NCI-H2107 treated with DMSO at 0.1 percent for 48 hours (cell line): Measurements from ENCODE around the gene XPNPEP2.

Experiments used
- DNase-seq: peaks from one replicate; lab custom pipeline; 2025; ENCODE audit not compliant: unreplicated experiment; lab: John Stamatoyannopoulos, UW

XPNPEP2 gene

DNA sequence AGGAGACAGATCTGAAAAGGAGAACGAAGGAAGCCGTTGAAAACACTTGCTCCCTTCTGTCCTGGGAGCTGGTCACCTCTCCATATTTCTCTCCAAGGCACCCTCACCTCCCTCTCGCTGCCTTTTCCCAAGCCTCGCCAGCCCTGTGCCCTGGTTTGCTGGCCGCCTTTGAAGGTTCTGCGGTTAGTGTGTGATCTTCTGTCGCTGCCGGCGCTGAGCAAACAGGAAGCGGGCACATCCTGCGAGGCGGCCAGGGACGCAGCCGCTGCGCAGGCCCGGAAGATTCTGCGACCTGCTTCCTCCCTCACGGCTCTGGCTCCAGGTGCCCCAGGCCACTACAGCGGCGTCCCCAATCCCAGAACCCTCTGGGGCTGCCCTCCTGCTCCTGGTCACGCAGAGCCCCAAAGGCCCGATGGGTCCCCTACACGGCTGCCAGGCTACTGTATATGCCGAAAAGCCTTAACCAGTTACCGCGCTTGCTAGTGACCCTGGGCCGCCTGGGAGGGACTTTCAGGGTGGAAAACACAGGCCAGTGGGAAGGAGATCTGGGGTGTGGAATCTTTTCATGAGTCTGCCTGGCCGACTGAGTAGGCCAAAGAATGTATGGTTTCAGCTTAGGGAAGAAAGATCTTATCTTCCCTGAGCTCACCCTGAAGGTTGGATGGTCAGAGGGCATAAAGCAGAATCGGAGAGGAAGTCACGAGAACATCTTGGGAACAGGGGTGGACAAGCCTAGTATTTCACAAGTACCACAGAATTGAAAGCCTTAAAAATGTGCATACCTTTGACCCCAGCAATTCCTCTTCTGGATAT, 38.6 kb downstream of the XPNPEP2 start:
- DNase-seq: peak; percentile 49

DNA sequence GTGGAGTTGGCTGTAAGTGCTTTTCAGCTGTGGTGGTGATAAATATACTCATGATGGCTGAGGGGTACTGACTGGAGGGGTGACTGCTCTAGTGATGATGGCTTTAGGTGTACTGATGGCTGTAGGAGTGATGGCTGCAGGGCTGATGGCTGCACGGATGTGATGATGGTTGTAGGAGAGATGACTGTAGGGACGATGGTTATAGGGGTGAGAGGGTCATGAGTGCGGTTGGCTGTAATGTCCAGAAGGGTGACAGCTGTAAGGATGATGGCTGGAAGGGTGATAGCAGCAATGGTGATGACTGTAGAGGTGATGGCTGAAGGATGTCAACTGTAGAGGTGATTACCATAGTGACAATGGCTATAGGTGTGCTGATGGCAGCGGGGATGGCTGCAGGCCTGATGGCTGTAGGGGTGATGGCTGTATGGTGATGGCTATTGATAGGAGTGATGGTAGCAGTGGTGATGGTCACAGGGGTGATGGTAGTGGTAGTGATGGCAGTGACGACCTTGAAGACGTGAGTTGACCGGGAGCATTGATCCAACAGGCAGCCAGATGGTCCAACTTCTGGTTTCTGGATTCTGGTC, 40.4 kb downstream of the XPNPEP2 start:
- no peak for DNase-seq

DNA sequence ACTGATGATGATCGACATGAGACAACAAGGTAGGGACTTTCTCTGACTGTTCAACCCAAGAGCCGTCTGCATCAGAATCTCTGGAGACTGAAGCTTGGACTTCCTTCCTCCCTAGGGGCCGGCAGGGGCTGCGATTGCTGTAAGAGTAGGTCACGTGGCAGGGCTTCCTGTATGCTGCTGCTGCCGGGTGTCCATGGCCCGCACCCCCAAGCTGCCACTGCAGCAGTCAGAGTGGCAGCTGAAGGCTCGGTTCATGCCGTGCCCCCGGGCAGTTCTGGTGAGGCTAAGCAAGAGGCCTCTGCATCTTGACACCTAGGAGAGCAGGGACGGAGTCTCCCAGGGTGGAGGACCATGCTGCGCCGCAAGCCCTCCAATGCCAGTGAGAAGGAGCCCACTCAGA, 41.0 kb downstream of the XPNPEP2 start, which contains the start of gene SASH3:
SASH3 (plus strand) TSS at position 203 of the 400 bp plus-strand sequence; CDS start at position 352, 149 bp downstream.
- DNase-seq: no peak

DNA sequence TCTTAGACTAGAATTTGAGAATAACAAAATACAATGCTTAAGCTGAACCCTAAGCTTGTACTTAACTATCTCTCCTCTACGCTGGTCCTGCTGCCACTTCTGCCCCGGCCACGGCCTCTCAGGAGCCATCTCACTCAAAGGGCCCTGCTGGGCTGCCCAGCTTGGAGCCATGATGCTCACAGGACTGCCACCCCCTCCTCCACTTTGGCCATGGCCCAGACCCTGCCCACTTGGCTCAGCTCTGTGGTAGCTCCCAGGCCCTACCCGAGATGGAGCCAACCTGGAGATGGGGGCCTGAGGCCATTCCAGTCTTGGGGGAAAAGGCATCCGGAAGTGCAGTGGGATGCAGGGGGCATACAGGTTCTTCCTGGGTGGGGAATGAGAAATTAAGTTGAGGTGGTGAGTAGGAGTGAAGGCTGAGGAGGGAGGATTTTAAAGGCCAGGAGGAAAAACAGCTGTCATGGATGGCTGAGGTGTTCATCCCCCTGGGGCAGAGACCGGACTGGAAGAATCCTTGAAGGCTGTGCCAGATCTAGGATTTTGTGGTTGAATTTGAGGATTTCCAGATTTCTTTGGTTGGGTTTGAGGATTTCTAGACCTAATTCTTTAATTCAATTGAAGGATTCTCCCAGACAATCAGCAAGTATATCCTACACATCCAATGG, 41.8 kb downstream of the XPNPEP2 start:
- no peak for DNase-seq

DNA sequence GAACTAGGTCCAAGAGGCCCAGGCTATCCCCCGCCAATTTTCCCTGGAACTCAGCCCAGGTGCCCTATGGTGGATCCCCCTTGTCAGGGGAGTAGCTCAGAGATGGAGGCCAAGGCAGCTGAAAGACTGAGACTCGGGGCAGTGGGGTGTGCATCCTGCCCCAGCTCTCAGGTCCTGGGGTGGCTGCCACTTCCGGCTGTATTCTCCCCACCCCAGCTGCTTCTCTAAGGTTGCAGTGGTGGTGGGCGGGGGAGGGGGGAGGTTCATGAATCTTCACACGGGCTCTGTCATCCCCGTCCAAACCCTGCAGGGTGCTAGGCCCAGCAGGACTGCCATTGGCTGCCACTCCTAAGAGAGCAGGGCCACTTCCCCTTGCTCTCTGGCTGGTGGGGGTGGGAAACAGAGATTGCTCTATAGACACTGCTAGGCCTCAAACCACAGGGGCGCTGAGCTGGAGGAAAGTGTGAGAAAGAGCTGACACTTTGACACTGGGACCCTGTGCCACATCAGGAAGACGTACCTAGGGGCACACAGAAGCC, 42.4 kb downstream of the XPNPEP2 start:
- DNase-seq: no peak

DNA sequence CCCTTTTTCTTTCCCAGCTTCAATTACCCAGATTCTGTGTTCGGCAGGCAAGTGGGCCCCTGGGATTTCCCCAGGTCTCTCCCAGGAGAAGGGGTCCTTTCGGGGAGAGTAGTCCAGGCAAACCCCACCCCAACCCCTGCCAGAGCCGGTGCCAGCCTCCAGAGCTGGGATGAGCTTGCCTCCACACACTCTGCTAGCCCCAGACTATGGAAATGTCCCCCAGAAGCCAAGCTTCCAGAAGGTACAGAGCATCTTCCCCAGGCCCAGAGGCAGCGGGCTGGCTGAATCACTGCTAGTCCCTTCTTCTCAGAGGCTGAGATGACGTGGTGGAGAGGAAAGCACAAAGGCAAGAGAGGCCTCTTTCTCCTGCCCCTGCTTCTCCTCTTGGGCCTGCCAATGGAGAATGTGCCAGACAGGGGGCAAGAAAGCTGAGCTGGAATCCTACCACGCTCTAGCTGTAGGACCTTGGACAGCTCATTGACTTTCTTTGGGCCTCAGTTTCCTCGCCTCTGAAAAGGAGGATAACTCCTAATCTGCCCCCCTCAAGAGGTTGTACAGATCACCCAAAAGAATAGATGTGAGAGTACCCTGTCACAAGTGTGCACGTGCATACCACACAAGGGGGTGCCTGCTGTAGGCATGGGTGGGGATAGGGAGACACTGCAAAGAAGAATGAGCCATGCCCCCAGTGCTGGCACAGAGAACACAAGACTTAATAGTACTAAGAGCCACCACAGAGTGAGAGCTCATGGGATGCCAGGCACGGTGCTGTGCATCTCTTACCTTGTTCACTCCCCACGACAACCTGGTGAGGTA, 43.1 kb downstream of the XPNPEP2 start:
- no peak for DNase-seq

DNA sequence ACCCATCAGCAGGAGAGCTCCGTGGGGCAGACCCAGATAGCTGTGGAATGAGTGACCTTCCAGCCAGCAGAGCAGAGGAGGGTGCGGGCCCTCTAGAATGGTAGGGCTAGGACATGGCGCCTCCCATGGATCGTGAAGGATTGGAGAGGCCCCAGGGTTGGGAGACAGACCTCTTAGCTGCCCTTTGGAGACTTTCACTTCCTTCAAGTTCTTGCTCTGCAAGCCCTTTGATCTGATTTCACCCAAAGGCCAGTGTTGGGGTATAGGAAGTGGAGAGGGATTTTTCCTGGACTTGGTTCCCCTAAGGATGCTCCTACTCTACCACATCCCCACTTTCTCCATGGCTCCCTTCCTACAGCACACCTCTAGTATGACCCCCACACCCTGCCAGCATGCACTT, 43.9 kb downstream of the XPNPEP2 start:
- no peak for DNase-seq

DNA sequence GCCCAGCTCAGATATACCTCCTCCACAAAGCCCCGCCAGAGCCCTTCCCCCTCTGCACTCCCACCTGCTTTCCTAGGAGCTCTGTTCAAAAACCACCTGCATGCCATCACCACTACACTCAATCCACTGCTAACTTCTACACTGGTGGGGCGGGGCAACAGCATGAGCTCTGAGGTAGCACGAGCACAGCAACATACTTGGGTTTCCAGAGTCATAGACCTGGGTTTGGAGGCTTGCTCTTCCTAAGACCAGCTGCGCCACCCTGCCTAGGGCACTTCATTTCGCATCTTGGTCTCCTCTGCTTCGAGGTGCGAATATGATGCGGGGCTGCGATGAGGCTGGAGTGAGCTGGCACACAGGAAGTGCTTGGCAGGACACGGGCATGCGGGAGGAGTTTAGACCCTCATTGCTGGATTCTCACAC, 44.5 kb downstream of the XPNPEP2 start:
- DNase-seq: no peak

DNA sequence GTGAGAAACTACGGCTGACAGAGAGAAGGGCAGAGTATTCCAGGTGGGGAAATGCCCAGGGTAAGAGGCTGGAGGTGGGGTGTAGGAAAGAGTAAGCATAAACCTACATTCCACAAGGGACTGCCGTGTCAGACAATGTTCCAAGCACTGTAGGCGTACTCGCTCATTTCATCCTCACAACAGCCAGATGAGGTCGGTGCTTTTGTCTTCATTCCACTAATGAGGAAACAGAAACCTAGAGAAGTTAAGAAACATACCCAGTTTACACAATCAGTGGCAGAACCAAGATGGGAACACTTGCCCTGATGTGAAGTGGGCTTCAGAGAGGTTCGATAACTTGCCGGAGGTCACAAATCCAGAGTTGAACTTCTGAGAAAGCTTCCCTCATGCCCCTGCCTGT, 45.6 kb downstream of the XPNPEP2 start:
- no peak for DNase-seq

DNA sequence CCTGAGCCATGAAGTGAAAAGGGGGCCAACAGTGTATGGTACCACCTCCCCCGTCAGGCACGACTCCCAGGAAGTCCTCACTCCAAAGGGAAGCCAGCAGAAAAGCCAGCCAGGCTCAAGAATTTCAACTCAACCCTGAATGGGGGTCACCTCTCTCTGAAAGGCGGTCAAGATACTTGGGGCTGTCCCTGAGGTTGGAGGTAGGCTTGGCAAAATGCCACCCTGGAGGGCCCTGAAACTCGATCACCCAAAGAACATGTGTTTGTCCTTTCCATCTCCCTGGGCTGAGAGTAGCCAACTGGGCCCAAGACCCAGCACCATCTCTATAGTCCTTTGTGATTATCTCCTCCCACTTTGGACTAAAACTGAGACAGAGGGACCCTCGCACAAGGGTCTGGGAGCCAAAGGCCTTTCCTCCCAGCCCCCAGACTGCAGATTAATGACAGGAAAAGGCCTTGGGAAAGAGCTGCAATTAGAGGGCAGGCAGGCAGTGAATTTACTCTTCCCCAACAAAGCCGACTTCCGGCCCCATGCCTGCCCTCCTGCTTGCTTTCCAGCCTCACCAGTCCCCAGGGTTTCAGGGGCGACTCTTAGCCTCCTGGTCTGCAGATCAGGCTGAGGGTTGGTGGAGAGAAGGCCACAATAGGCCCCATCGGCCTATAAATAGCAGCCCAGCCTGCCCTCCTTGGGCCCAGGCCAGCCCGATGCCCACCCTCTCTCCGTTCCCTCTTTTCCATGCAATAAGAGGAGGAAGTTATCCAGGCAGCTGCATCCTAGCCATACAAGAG, 46.6 kb downstream of the XPNPEP2 start:
- DNase-seq: no peak

DNA sequence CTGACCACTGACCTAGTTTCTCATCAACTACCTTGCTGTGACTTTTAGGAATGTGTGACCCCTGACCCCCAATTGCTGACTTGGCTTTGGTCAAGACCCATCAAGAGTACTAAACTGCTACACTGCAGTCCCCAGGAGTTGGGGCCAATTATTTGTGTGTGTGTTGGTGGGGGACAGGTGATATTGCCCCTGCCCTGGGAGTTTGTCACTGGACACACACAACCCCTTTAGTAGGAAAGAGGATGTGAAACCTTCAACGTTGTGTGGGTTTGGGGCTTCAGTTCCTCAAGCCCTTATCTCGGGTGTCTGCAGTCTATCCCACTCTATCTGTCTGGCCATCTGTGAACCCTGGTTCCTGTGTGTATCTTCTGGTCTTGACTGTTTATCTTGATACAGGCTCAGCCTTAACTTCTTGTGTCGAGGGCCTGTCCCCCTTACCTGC, 47.5 kb downstream of the XPNPEP2 start:
- DNase-seq: no peak

DNA sequence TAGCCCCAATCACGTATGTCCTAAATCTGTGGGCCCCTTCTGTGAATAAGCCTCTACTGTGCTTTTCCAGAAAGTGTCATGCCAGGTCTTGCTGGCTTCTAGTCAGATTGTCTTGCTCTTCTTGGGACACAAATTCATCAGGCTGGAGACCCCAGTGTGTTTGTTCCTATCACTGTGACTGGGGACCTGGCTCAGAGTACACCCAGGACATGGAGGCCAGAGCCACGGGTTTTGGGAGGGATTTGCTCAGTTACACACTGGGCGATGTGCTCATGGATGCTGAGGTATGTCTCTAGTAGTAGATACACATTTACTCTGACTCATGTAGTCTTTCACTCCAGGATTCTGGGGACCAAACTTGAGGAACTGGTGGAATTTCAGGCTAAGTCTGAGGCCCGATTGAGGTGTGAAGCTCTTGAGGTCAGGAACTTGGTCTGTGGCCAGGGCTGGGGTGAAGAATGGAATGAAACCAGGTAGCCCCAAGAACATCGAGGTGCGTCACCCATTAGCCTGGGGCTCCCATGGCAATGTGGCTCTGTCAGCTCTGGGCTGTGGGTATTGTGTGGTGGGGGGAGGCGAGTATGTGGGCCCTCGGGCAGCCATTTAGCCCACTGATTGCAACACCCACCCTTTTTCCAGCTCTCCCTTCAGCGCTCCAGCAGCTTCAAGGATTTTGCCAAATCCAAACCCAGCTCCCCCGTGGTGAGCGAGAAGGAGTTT, 48.7 kb downstream of the XPNPEP2 start:
- DNase-seq: no peak

DNA sequence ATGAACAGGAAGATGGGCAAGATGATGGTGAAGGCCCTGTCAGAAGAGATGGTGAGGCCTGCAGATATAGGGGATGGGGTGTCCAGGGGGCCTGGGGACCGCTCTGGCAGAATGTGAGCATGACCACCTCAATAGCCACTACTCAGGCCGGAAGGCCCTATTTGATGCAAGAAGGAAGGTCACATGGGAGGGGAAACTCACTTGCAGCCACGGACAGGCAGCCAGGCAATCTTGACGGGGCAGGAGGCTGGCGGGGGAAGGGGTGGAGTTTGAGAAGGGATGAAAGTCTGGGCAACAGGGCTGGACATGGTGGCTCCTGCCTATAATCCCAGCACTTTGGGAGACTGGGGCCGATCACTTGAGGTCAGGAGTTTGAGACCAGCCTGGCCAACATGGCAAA, 49.7 kb downstream of the XPNPEP2 start:
- no peak for DNase-seq

DNA sequence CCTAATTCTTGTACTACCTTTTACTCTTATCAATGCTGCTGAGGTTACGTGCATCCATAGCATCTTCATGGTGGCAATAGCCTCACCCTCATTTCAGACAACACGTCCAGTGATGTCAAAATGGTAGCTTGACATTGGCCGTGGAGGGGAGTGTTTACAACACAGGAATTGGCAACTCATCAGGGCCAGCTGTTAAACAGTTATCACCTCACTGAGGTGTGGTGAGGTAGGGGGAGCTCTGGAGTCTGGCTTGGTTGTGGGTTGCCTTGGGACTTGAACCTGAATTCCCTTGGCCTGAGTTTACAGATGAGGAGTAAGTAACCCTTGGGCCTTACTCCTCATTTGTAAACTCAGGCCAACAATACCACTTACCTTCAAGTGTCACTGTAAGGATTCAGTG, 51.4 kb downstream of the XPNPEP2 start:
- no peak for DNase-seq

DNA sequence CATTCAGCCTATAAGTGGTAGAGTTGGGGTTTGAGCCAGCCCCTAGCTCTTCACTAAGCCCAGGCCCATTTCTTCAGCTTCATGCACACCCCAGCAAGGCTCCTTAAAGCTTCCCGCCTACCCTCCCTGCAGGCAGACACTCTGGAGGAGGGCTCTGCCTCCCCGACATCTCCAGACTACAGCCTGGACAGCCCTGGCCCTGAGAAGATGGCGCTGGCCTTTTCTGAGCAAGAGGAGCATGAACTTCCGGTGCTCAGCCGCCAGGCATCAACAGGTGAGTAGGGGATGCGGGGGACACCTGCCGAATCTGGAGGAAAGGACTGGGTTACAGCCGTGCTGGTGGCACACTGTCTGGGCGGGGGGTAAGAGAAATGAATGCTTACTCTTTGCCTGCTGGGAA, 52.0 kb downstream of the XPNPEP2 start:
- DNase-seq: no peak

DNA sequence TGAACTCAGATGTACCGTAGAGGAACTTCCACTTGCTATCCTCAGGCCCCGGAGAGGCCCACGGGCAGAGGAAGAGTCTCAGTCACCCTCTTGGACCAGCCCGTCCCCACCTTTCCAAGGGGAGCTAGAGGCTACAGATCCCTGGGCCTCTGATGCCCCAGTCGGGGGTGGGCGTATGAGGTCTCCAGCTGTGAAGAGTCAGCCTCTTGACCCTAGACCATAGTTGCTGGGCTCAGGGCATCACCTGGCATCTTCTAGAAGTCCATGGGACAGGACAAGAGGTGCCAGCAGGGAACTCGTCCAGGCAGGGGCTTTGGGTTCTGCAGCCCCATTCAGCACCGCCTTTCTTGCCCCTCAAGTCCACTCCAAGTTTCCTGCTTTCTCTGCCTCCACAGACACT, 52.6 kb downstream of the XPNPEP2 start:
- no peak for DNase-seq

DNA sequence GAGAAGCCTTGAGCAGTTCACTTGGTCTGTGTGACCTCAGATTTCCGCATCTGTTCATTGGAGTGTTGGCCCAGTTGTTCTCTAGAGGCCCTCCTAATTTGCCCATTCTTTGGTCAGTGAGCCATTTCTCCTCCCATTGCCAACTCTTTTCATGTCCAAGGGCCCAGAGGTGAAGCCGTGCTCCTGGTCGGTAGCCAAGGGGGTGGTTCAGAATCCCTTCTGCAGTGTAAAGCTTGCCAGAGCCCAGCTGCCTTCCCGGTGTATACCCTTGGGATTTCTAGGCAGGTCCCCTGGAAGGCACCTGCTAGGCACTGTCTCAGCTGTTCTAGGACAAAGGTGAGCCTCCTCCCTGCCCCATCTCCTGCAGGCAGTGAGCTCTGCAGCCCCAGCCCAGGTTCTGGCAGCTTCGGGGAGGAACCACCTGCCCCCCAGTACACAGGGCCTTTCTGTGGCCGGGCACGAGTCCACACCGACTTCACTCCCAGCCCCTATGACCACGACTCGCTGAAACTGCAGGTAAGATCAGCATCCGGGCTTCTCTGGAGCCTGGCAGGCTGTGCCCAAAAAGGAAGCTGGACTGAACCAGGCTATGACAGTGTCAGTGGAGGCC, 53.3 kb downstream of the XPNPEP2 start:
- DNase-seq: peak; percentile 75

DNA sequence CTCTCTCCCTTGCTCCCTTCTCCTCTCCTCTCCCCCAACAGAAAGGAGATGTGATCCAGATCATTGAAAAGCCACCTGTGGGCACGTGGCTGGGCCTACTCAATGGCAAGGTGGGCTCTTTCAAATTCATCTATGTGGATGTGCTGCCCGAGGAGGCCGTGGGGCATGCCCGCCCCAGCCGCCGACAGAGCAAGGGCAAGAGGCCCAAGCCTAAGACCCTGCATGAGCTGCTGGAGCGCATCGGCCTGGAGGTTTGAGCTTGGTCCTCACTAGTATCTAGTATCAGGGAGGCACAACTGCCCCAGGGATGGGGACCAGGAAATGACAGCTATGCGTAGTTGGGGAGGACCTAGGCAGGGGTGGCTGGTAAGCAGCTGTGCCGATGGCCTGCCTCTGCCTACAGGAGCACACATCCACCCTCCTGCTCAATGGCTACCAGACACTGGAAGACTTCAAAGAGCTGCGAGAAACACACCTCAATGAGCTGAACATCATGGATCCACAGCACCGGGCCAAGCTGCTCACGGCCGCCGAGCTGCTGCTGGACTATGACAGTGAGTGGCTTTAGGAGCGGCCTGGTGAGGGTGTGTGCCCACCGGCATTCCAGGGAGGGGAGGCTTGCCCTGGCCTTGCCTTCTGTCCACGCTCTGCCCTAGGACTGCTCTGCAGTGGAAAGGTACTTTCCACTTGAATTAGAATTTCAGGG, 54.0 kb downstream of the XPNPEP2 start:
- no peak for DNase-seq
